Liver (tissue), 3 donors: Measurements from ENCODE around the gene PILRB.

Experiments used
- HNF4G ChIP-seq: IDR thresholded peaks from 2 replicates; pipeline ENCODE4 v1.6.1; 2016; ENCODE audit warnings: antibody characterized with exemption
- TAF1 ChIP-seq: conservative IDR thresholded peaks from 2 replicates; pipeline ENCODE4 v1.6.1; 2016; ENCODE audit warnings: antibody characterized with exemption, mild to moderate bottlenecking
- TF ChIP-seq, protein P1 (sequence below): fragments of 150-350 bp; IDR thresholded peaks from 2 replicates; pipeline ENCODE4 v1.5.1; 2017; ENCODE audit warnings: improper control_type of control experiment, low read depth, low read length; ENCODE audit not compliant: missing input control
- TF ChIP-seq, protein P2 (sequence below): IDR thresholded peaks from 2 replicates; pipeline ENCODE4 v1.6.1; 2016; ENCODE audit warnings: antibody characterized with exemption
- TF ChIP-seq, protein P3 (sequence below): IDR thresholded peaks from 2 replicates; pipeline ENCODE4 v1.6.1; 2016; ENCODE audit warnings: antibody characterized with exemption
- donor health status: healthy.
- donor health status: healthy.

DNA sequence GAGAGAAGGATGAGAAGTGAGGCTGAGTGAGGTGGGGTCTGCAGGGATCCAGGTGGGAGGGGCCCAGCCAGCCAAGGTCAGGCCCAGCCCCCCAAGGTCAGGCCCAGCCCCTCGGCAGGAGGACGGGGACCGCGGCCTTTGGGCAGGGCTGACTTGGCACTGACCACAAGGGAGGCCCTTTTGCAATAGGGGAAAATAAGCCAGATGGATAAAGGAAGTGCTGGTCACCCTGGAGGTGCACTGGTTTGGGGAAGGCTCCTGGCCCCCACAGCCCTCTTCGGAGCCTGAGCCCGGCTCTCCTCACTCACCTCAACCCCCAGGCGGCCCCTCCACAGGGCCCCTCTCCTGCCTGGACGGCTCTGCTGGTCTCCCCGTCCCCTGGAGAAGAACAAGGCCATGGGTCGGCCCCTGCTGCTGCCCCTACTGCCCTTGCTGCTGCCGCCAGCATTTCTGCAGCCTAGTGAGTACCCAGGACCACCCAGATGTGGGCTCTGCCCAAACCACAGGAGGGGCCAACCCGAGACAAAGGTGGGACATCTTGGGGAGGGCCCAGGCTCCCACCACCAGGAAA is 15.4 kb downstream of the PILRB start, which contains the start of gene PILRA:
- TF ChIP-seq, protein P1, sequence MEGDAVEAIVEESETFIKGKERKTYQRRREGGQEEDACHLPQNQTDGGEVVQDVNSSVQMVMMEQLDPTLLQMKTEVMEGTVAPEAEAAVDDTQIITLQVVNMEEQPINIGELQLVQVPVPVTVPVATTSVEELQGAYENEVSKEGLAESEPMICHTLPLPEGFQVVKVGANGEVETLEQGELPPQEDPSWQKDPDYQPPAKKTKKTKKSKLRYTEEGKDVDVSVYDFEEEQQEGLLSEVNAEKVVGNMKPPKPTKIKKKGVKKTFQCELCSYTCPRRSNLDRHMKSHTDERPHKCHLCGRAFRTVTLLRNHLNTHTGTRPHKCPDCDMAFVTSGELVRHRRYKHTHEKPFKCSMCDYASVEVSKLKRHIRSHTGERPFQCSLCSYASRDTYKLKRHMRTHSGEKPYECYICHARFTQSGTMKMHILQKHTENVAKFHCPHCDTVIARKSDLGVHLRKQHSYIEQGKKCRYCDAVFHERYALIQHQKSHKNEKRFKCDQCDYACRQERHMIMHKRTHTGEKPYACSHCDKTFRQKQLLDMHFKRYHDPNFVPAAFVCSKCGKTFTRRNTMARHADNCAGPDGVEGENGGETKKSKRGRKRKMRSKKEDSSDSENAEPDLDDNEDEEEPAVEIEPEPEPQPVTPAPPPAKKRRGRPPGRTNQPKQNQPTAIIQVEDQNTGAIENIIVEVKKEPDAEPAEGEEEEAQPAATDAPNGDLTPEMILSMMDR, result no peak
- TF ChIP-seq, protein P2, sequence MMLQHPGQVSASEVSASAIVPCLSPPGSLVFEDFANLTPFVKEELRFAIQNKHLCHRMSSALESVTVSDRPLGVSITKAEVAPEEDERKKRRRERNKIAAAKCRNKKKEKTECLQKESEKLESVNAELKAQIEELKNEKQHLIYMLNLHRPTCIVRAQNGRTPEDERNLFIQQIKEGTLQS, result no peak
- TF ChIP-seq TAF1 (no peak), HNF4G (no peak)
- TF ChIP-seq, protein P3, sequence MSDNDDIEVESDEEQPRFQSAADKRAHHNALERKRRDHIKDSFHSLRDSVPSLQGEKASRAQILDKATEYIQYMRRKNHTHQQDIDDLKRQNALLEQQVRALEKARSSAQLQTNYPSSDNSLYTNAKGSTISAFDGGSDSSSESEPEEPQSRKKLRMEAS, result no peak
